GM10266 (cell line): ENCODE results near the gene LGR6.
"Not testable (repeated sequence)": the region's sequence is repeated elsewhere in the genome, so short reads cannot be mapped to it uniquely, and the experiment has no call there.

ENCODE experiments used
- DNase-seq: peaks from one replicate; pipeline ENCODE4 v3.0.0; 2012; ENCODE audit errors: extremely low spot score
- CTCF ChIP-seq: IDR thresholded peaks from 2 replicates; pipeline ENCODE4 v1.5.1; 2012; ENCODE audit warnings: mild to moderate bottlenecking, low read depth; ENCODE audit not compliant: control insufficient read depth, insufficient read depth; ENCODE audit errors: missing control alignments

The LGR6 gene

DNA sequence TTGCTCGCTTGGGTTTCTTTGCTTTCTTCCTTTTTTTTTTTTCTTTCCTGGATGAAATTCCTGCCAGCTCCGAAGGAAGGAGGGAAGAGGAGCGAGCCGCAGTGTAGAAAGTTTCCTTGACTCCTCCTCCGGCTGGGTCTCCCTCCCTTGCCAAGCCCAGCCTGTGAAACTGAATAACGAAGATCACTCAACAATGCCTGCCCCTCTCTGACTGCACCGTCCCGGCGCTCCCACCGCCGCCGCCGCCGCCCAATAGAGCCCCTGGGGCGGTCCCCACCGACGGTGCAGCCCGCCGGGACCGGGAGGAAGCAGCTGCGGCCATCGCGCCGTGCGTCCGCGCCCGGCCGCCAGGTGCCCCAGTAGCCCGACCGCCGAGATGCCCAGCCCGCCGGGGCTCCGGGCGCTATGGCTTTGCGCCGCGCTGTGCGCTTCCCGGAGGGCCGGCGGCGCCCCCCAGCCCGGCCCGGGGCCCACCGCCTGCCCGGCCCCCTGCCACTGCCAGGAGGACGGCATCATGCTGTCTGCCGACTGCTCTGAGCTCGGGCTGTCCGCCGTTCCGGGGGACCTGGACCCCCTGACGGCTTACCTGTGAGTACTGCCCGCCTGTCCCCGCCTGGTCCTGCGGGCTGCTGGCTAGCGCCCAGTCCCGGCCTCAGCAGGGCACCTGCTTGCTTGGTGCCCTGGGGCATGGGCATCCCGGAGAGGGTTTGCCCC lies at the start of gene LGR6:
LGR6 (plus strand) TSS at position 186 of the 714 bp plus-strand sequence; CDS start at position 377, 191 bp downstream.
- DNase-seq = no peak
- no peak for TF ChIP-seq CTCF

DNA sequence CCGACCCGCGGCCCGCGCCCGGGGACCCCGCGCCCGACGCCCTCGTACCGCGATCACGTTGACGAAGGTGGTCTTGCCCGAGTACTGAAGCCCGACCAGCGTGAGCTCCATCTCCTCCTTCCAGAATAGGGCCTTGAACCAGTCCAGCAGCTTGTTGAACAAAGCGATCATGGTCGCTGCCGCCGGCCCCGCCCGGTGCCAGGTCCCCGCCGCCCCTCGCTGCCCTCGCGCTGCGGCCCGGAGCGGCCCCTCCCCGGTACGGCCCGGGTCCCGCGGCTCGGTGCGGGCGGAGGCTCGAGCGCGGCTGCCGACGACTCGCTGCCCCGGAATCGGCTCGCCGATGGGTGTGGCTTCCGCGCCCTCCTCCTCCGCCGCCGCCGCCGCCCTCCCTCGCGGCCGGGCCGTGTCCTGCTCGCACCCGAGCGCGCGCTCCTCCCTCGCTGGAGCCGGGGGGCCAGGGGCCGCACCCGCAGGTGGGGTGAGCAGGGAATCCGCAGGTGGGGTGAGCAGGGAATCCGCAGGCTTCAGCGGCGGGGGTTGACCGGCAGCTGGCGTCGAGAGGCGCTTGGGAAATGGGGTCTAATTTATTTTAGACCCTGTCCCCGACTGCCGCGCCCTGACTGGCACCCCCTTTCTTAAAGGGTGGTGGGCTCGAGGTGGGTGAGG lies 49.1 kb upstream of the LGR6 start, which contains the start of gene ARL8A:
ARL8A (minus strand) TSS at position 336 of the 666 bp plus-strand sequence; CDS start at position 171, 165 bp downstream.
- no peak for TF ChIP-seq CTCF
- peak; percentile 91 for DNase-seq

DNA sequence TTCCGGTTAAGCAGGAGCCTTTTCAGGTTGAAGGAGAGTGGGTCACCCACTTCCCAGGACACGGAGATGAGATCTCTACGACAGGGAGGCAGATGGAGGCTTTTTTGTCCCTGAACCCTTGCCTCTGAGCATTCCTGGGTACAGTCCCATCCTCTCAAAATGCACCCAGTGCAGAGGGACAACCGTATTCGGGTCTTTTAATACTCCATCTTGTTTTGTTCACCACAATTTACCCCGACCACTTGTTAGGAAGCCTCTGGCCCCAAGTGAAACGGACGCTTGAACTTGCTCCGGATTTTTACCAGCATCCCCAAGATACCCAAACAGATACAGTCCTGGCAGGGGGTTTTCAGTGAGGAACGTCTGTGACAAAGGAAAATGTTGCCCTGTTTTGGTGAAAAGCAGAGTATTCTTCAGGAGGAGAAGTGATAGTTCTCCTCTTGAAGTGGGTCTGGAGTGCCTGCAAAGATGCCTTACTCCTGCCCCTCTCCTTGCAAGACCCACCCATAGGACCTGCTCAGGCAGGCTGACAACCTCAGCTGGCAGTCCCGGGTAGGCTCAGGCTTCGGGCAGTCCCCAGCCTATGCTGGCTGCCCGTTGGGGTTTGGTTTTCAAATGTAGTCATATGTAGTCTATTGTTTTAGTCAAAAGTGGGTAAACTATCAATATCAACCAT lies 48.4 kb upstream of the LGR6 start:
- peak; percentile 55 for DNase-seq
- TF ChIP-seq CTCF = no peak

- not testable (repeated sequence) for DNase-seq
These were observed 47.9 kb upstream of the LGR6 start for GRCh38 chr1:202145744-202146140.

GRCh38 chr1:202146279-202146678 lies 47.3 kb upstream of the LGR6 start:
- TF ChIP-seq CTCF = no peak
- no peak for DNase-seq

DNA sequence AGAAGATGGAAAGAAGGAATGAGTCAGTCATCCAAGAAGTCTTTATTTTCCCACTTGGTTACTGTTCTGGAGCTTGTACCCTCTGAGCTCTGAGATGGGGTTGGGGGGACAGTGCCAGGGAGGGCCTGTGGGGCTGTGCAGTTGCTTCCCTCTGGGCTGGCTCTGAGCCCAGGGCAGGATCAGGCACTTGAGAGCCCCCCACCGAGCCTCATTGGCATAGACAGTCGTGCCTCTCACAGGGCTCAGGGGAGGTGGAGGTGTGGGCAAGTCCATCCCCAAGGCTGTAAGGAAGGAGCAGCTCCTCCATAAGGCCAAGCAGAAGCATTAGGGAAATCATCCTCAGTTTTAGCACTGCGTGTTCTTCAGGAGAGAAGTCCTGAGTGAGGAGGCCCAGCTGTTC lies 46.6 kb upstream of the LGR6 start:
- DNase-seq = no peak
- no peak for TF ChIP-seq CTCF

DNA sequence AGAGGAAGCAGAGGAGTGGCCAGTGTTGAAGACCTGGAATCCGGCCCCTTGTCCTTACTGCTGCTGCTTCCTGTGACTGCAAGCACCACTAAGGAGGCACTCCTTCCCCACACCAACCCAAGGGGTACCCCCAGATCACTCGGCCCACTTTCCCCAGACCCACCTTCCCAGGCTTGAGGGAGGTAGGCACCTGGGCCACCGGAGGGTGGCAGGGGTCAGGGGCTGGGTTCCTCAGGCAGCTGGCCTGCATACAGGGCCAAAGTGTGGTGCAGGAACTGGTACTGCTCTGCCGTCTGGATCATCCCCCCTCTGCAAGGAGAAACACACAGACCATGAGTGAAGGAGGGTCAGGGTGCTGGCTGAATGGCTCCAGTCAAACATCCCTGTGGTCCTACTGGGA lies 45.2 kb upstream of the LGR6 start:
- TF ChIP-seq CTCF = no peak
- no peak for DNase-seq
